Activated CD4-positive, alpha-beta T cell treated with anti-CD3 and anti-CD28 coated beads, Interleukin-2, amount 50 U/mL, for 1 hour (primary cell): Measurements from ENCODE around the gene EML6.
A peak's percentile ranks its signal among the peaks of the same experiment; 100 is the strongest.
"Not testable (repeated sequence)": the region's sequence is repeated elsewhere in the genome, so short reads cannot be mapped to it uniquely, and the experiment has no call there.

Experiments used
- DNase-seq: peaks from one replicate; pipeline ENCODE4 v3.0.0-alpha.2; 2020

The EML6 gene

GRCh38 chr2:54975175-54975574 is 251.7 kb downstream of the EML6 start:
- DNase-seq: no peak

GRCh38 chr2:54975598-54976492 is 252.4 kb downstream of the EML6 start:
- DNase-seq: no peak

- DNase-seq: no peak
Observed at GRCh38 chr2:54977149-54977548, 253.7 kb downstream of the EML6 start.

- DNase-seq: no peak
Observed at GRCh38 chr2:54979321-54980044, 256.0 kb downstream of the EML6 start.

- no peak for DNase-seq
Observed at GRCh38 chr2:54981385-54981784, 257.9 kb downstream of the EML6 start.

GRCh38 chr2:54983345-54984220 is 260.1 kb downstream of the EML6 start:
- no peak for DNase-seq

GRCh38 chr2:54984476-54984875 is 261.0 kb downstream of the EML6 start:
- no peak for DNase-seq

GRCh38 chr2:54986264-54986663 is 262.8 kb downstream of the EML6 start:
- DNase-seq: no peak

- DNase-seq: no peak
Observed at GRCh38 chr2:54988612-54989011, 265.1 kb downstream of the EML6 start.

GRCh38 chr2:54990694-54991093 is 267.2 kb downstream of the EML6 start:
- DNase-seq: not testable (repeated sequence)

- no peak for DNase-seq
Observed at GRCh38 chr2:54995553-54995952, 272.1 kb downstream of the EML6 start.

GRCh38 chr2:54997826-54998225 is 274.4 kb downstream of the EML6 start:
- DNase-seq: no peak

GRCh38 chr2:54999182-54999581 is 275.7 kb downstream of the EML6 start:
- no peak for DNase-seq

- no peak for DNase-seq
Observed at GRCh38 chr2:55000341-55000740, 276.9 kb downstream of the EML6 start.

GRCh38 chr2:55001716-55002115 is 278.3 kb downstream of the EML6 start:
- DNase-seq: no peak

GRCh38 chr2:55003706-55004639 is 280.5 kb downstream of the EML6 start:
- no peak for DNase-seq

GRCh38 chr2:55006306-55006705 is 282.8 kb downstream of the EML6 start:
- no peak for DNase-seq

- DNase-seq: no peak
Observed at GRCh38 chr2:55009277-55010060, 286.0 kb downstream of the EML6 start.

- peak; percentile 48 for DNase-seq
Observed at GRCh38 chr2:55010149-55010591, 286.7 kb downstream of the EML6 start.

- DNase-seq: no peak
Observed at GRCh38 chr2:55010915-55011314, 287.5 kb downstream of the EML6 start.
